ENCODE measurements around the gene PRKAG2. TPM values are rescaled to one million over a fixed set of nuclear protein-coding genes. Genes with fewer than 3 reads are reported as not detected.

The PRKAG2 gene
- total and polyA plus RNA-seq, 8 donors = 12.9 to 34.6 (median 18.0) TPM

- Histone ChIP-seq H3K9me3 (no peaks in the 10 kb centered on the region), H3K4me3 (no peak overlapping the region), H3K36me3 (no peaks in the 10 kb centered on the region), H3K27me3 (no peaks in the 10 kb centered on the region), H3K4me1 (no peaks in the 10 kb centered on the region), H3K27ac (no peak overlapping the region)
- intact Hi-C loops (cut with DNase I) = no loop called here
- no peak for TF ChIP-seq CTCF (IDR thresholded peaks at IDR 0.05)
- DNase-seq = peak in 1 of 4 donors; percentile 31
- no peak for ATAC-seq
Measured at GRCh38 chr7:151717918-151718317, 159.0 kb downstream of the PRKAG2 start.

GRCh38 chr7:151717415-151717814 is 159.5 kb downstream of the PRKAG2 start:
- Histone ChIP-seq H3K9me3 (no peaks in the 10 kb centered on the region), H3K4me3 (no peak overlapping the region), H3K36me3 (no peaks in the 10 kb centered on the region), H3K27me3 (no peaks in the 10 kb centered on the region), H3K27ac (peak overlapping the region in 1 of 2 donors; percentile 39), H3K4me1 (no peaks in the 10 kb centered on the region)
- ATAC-seq (peak; percentile 56), DNase-seq (peak in 2 of 4 donors; percentile 64 to 74)
- intact Hi-C loops (cut with DNase I) = no loop called here
- TF ChIP-seq CTCF (IDR thresholded peaks at IDR 0.05) = no peak

- peak overlapping the region; percentile 29 to 59 for H3K27ac ChIP-seq
- peak; percentile 61 for ATAC-seq
- H3K9me3 ChIP-seq = no peaks in the 10 kb centered on the region
- TF ChIP-seq CTCF (IDR thresholded peaks at IDR 0.05) = no peak
- H3K36me3 ChIP-seq = no peaks in the 10 kb centered on the region
- peaks cover 0 to 3% of the 10 kb centered on the region in 2 donors for H3K4me1 ChIP-seq
- peak in 3 of 4 donors; percentile 58 to 79 (median 76) for DNase-seq
- no peaks in the 10 kb centered on the region for H3K27me3 ChIP-seq
- no peak overlapping the region for H3K4me3 ChIP-seq
- intact Hi-C loops (cut with DNase I) = no loop called here
Measured at GRCh38 chr7:151716323-151716722, 160.6 kb downstream of the PRKAG2 start.

- peak overlapping the region; percentile 29 to 59 for H3K27ac ChIP-seq
- no peak for TF ChIP-seq CTCF (IDR thresholded peaks at IDR 0.05)
- peaks cover 0 to 3% of the 10 kb centered on the region in 2 donors for H3K4me1 ChIP-seq
- peak in 3 of 4 donors; percentile 64 to 85 (median 81) for DNase-seq
- H3K27me3 ChIP-seq = no peaks in the 10 kb centered on the region
- no peak overlapping the region for H3K4me3 ChIP-seq
- intact Hi-C loops (cut with DNase I) = no loop called here
- H3K36me3 ChIP-seq = no peaks in the 10 kb centered on the region
- no peaks in the 10 kb centered on the region for H3K9me3 ChIP-seq
- peak; percentile 72 for ATAC-seq
Measured at GRCh38 chr7:151715666-151716315, 161.1 kb downstream of the PRKAG2 start.

- Histone ChIP-seq H3K4me1 (peaks cover 0 to 3% of the 10 kb centered on the region in 2 donors), H3K9me3 (no peaks in the 10 kb centered on the region), H3K4me3 (no peak overlapping the region), H3K36me3 (no peaks in the 10 kb centered on the region), H3K27ac (no peak overlapping the region), H3K27me3 (no peaks in the 10 kb centered on the region)
- DNase-seq (peak in 1 of 4 donors; percentile 65), ATAC-seq (no peak)
- TF ChIP-seq CTCF (IDR thresholded peaks at IDR 0.05) = no peak
- intact Hi-C loops (cut with DNase I) = no loop called here
Measured at GRCh38 chr7:151714201-151714600, 162.7 kb downstream of the PRKAG2 start.

Measured in left lung (tissue), 10 donors.